Measurements from ENCODE around the gene NDUFB11. TPM values are rescaled to one million over a fixed set of nuclear protein-coding genes. Genes with fewer than 3 reads are reported as not detected.
A peak's percentile ranks its signal among the peaks of the same experiment; 100 is the strongest.

The NDUFB11 gene
- total RNA-seq, 4 donors from 2014 or later: 105 to 172 (median 168) TPM

DNA sequence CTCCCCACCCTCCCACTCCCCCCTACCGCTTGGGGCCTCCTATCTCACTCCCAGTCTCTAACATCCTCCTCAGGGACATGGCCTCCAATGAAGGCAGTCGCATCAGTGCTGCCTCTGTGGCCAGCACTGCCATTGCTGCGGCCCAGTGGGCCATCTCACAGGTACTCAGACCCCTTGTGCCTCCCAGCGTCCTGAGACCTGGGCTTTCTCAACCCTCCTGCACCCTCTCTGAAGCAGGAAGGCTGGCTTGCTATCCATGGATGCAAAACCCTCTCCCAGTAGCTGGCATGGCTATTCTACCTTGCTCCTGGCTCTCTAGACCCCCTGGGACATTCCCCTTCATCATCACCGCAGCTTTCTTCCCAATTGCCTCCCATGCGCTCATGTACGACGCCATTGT is 35.8 kb upstream of the NDUFB11 start:
- in situ Hi-C loops (cut with MboI; ENCODE audit: low sequenced_read_pairs in 4 of 4): loop anchor here in 1 of 4 donors (25.0 kb wide), 1 partner anchor 182 kb away; the partner anchor contains the start of gene ZNF157
- H3K27ac ChIP-seq: peak overlapping the region in 1 of 4 donors; percentile 77
- H3K9me3 ChIP-seq: no peaks in the 10 kb centered on the region
- no peak overlapping the region for H3K4me3 ChIP-seq
- DNase-seq (no peak), ATAC-seq (no peak)
- TF ChIP-seq POLR2A (IDR thresholded peaks at IDR 0.05): no peak
- TF ChIP-seq, protein P1, sequence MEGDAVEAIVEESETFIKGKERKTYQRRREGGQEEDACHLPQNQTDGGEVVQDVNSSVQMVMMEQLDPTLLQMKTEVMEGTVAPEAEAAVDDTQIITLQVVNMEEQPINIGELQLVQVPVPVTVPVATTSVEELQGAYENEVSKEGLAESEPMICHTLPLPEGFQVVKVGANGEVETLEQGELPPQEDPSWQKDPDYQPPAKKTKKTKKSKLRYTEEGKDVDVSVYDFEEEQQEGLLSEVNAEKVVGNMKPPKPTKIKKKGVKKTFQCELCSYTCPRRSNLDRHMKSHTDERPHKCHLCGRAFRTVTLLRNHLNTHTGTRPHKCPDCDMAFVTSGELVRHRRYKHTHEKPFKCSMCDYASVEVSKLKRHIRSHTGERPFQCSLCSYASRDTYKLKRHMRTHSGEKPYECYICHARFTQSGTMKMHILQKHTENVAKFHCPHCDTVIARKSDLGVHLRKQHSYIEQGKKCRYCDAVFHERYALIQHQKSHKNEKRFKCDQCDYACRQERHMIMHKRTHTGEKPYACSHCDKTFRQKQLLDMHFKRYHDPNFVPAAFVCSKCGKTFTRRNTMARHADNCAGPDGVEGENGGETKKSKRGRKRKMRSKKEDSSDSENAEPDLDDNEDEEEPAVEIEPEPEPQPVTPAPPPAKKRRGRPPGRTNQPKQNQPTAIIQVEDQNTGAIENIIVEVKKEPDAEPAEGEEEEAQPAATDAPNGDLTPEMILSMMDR (IDR thresholded peaks at IDR 0.05 in 4 of 5, conservative IDR thresholded peaks at IDR 0.05 in 1 of 5): no peak
- no peaks in the 10 kb centered on the region for H3K4me1 ChIP-seq
- H3K27me3 ChIP-seq: no peaks in the 10 kb centered on the region
- intact Hi-C loops (cut with DNase I; ENCODE audit: low total_unique reads): no loop called here
- H3K36me3 ChIP-seq: peaks cover 0 to 37% of the 10 kb centered on the region in 2 donors

DNA sequence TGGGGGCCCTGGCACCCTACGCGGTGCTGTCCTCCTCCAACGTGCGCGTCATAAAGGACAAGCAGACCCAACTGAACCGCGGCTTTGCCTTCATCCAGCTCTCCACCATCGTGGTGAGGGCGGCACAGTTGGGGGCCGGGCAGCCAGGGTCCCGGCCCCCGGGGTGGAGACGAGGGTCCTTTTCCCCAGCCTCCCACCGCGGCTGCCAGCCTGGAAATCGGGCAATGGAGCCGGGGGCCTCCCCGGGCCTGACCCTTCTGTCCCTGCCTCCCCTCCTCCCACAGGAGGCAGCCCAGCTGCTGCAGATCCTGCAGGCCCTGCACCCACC is 35.4 kb upstream of the NDUFB11 start:
- Histone ChIP-seq H3K36me3 (peaks cover 0 to 39% of the 10 kb centered on the region in 2 donors), H3K9me3 (no peaks in the 10 kb centered on the region), H3K4me3 (no peak overlapping the region), H3K27ac (peak overlapping the region; percentile 49 to 77 (median 70)), H3K4me1 (no peaks in the 10 kb centered on the region), H3K27me3 (no peaks in the 10 kb centered on the region)
- in situ Hi-C loops (cut with MboI; ENCODE audit: low sequenced_read_pairs in 4 of 4) (loop anchor here in 1 of 4 donors (25.0 kb wide), 1 partner anchor 182 kb away; the partner anchor contains the start of gene ZNF157), intact Hi-C loops (cut with DNase I; ENCODE audit: low total_unique reads) (no loop called here)
- TF ChIP-seq POLR2A (IDR thresholded peaks at IDR 0.05): no peak
- TF ChIP-seq, protein P1 (IDR thresholded peaks at IDR 0.05 in 4 of 5, conservative IDR thresholded peaks at IDR 0.05 in 1 of 5): no peak
- no peak for DNase-seq
- ATAC-seq: no peak

DNA sequence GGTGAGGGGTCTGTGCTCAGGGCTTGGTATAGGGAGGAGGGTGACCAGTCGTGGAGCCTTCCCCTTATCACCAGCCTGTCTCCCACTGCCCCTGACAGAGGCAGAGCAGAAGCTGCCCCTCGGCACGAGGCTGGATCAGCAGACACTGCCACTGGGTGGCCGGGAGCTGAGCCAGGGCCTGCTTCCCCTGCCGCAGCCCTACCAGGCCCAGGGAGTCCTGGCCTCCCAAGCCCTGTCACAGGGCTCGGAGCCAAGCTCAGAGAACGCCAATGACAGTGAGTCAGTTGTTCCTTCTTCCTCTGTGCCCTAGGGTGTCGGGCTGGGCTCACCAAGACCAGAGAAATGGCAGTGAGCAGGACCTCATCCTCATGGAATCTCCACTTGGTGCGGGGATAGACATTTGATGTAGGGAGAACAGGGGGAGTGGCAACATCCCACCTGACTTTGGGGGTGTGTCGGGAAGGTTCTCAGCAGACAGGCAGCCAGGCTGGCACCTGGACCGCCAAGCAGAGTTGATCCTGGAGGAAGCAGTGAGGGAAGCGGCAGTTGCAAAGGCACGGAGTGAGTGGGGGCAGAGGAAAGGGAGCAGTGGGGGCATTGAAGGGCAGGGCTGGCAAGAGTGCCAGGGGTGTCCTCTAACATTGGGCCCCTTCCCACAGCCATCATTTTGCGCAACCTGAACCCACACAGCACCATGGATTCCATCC is 34.9 kb upstream of the NDUFB11 start:
- TF ChIP-seq, protein P1 (IDR thresholded peaks at IDR 0.05 in 4 of 5, conservative IDR thresholded peaks at IDR 0.05 in 1 of 5): no peak
- TF ChIP-seq POLR2A (IDR thresholded peaks at IDR 0.05): no peak
- ATAC-seq (peak; percentile 82 to 86), DNase-seq (peak; percentile 33 to 75)
- Histone ChIP-seq H3K4me3 (no peak overlapping the region), H3K36me3 (peaks cover 0 to 44% of the 10 kb centered on the region in 2 donors), H3K27me3 (no peaks in the 10 kb centered on the region), H3K9me3 (no peaks in the 10 kb centered on the region), H3K4me1 (no peaks in the 10 kb centered on the region), H3K27ac (peak overlapping the region; percentile 49 to 77 (median 70))
- in situ Hi-C loops (cut with MboI; ENCODE audit: low sequenced_read_pairs in 4 of 4) (loop anchor here in 1 of 4 donors (25.0 kb wide), 1 partner anchor 183 kb away; the partner anchor contains the start of gene ZNF157), intact Hi-C loops (cut with DNase I; ENCODE audit: low total_unique reads) (no loop called here)

DNA sequence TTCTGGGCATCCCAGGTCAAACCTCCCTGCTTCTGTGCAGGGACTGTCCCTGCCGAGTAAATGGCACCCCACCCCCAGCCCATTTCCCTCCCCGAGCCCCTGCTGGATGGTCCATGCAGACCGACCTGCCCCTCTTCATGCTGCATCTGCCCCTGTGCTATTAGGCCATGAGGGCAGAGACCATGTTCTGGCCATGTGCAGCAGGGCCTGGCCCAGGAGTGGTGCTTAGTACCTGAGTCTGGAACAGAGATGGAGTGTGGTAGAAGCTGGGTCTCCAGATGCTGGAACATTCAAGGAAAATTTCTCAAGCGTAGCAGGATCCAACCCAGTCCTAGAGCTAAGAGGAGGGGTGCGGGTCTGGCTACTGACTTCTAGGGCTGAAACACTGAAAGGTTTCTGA is 33.8 kb upstream of the NDUFB11 start:
- Histone ChIP-seq H3K27me3 (no peaks in the 10 kb centered on the region), H3K27ac (peak overlapping the region in 3 of 4 donors; percentile 68 to 77 (median 71)), H3K9me3 (no peaks in the 10 kb centered on the region), H3K4me1 (no peaks in the 10 kb centered on the region), H3K36me3 (peaks cover 0 to 52% of the 10 kb centered on the region in 2 donors), H3K4me3 (no peak overlapping the region)
- in situ Hi-C loops (cut with MboI; ENCODE audit: low sequenced_read_pairs in 4 of 4) (loop anchor here in 1 of 4 donors (25.0 kb wide), 1 partner anchor 184 kb away; the partner anchor contains the start of gene ZNF157), intact Hi-C loops (cut with DNase I; ENCODE audit: low total_unique reads) (no loop called here)
- TF ChIP-seq POLR2A (IDR thresholded peaks at IDR 0.05): no peak
- TF ChIP-seq, protein P1 (IDR thresholded peaks at IDR 0.05 in 4 of 5, conservative IDR thresholded peaks at IDR 0.05 in 1 of 5): no peak
- ATAC-seq (no peak), DNase-seq (no peak)
